Peyer's patch (tissue), 4 donors: Measurements from ENCODE around the gene SPNS3.

Source experiments
- POLR2A ChIP-seq, 2 donors: fragments of 450-650 bp; IDR thresholded peaks; one replicate each; pipeline ENCODE4 v1.5.1; 2017; ENCODE audit warnings: antibody characterized with exemption in 2 of 2, mild to moderate bottlenecking in 2 of 2, moderate library complexity in 2 of 2
- TF ChIP-seq, protein P1 (sequence below), 6 experiments: fragments of 450-650 bp in 4 of 6; fragments of 200-600 bp in 2 of 6; sonication (generic) in 1 of 6; IDR thresholded peaks; one replicate each; pipeline ENCODE4 v1.5.1; 2017 to 2019; ENCODE audit warnings: antibody characterized with exemption in 6 of 6, mild to moderate bottlenecking in 3 of 6, moderate library complexity in 1 of 6

DNA sequence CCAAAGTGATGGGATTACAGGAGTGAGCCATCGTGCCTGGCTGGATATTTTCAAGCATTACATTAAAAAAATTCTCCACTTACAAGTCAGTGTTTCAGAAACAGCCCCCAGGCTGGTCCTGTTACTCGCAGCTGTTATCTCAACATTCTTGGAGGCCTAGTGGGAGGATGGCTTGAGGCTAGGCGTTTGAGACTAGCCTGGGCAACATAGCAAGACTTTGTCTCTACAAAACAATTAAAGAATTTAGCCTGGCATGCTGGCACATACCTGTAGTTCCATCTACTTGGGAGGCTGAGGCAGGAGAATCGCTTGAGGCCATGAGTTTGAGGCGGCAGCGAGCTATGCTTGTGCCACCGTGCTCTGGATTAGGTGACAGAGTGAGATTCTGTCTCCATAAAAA, 26.5 kb upstream of the SPNS3 start:
- no peak for TF ChIP-seq POLR2A (IDR thresholded peaks at IDR 0.05)
- TF ChIP-seq, protein P1, sequence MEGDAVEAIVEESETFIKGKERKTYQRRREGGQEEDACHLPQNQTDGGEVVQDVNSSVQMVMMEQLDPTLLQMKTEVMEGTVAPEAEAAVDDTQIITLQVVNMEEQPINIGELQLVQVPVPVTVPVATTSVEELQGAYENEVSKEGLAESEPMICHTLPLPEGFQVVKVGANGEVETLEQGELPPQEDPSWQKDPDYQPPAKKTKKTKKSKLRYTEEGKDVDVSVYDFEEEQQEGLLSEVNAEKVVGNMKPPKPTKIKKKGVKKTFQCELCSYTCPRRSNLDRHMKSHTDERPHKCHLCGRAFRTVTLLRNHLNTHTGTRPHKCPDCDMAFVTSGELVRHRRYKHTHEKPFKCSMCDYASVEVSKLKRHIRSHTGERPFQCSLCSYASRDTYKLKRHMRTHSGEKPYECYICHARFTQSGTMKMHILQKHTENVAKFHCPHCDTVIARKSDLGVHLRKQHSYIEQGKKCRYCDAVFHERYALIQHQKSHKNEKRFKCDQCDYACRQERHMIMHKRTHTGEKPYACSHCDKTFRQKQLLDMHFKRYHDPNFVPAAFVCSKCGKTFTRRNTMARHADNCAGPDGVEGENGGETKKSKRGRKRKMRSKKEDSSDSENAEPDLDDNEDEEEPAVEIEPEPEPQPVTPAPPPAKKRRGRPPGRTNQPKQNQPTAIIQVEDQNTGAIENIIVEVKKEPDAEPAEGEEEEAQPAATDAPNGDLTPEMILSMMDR (IDR thresholded peaks at IDR 0.05) = no peak
